HEK293T (cell line): ENCODE data around the gene PPFIBP1.

Experiments used
- CTCF ChIA-PET: fragments of 350-600 bp; formaldehyde crosslinking; extraction: SDS; loops from one replicate; lab custom pipeline; 2021; ENCODE audit warnings: antibody characterized with exemption, inconsistent platforms; lab: Yijun Ruan, JAX
- POLR2A ChIA-PET: fragments of 350-600 bp; formaldehyde crosslinking; extraction: SDS; loops from one replicate; lab custom pipeline; 2020; ENCODE audit warnings: antibody characterized with exemption, inconsistent platforms; lab: Yijun Ruan, JAX
- DNase-seq: peaks from one replicate; pipeline ENCODE4 v3.0.0; 2012; ENCODE audit warnings: mixed read lengths; ENCODE audit errors: extremely low spot score
- ARNT ChIP-seq: fragments of 450-650 bp; IDR thresholded peaks from 2 replicates; pipeline ENCODE4 v1.6.1; 2017; ENCODE audit warnings: mild to moderate bottlenecking
- BHLHE40 ChIP-seq: fragments of 450-650 bp; IDR thresholded peaks from 2 replicates; pipeline ENCODE4 v1.6.1; 2016; ENCODE audit warnings: mild to moderate bottlenecking, moderate library complexity, borderline replicate concordance
- CTBP1 ChIP-seq: fragments of 450-650 bp; IDR thresholded peaks from 2 replicates; pipeline ENCODE4 v1.6.1; 2016; ENCODE audit warnings: borderline replicate concordance
- ELF4 ChIP-seq: fragments of 450-650 bp; IDR thresholded peaks from 2 replicates; pipeline ENCODE4 v1.6.1; 2017; ENCODE audit warnings: antibody characterized with exemption
- FOXA1 ChIP-seq: fragments of 450-650 bp; IDR thresholded peaks from 2 replicates; pipeline ENCODE4 v1.6.1; 2016; ENCODE audit warnings: mild to moderate bottlenecking
- FOXK2 ChIP-seq: fragments of 450-650 bp; IDR thresholded peaks from 2 replicates; pipeline ENCODE4 v1.6.1; 2016; ENCODE audit warnings: mild to moderate bottlenecking
- FOXM1 ChIP-seq: fragments of 450-650 bp; IDR thresholded peaks from 2 replicates; pipeline ENCODE4 v1.6.1; 2017; ENCODE audit warnings: mild to moderate bottlenecking, borderline replicate concordance
- HDGF ChIP-seq: fragments of 450-650 bp; IDR thresholded peaks from 2 replicates; pipeline ENCODE4 v1.6.1; 2017; ENCODE audit warnings: antibody characterized with exemption, borderline replicate concordance
- L3MBTL2 ChIP-seq: fragments of 450-650 bp; conservative IDR thresholded peaks from 2 replicates; pipeline ENCODE4 v1.6.1; 2016; ENCODE audit warnings: mild to moderate bottlenecking
- LEF1 ChIP-seq: fragments of 450-650 bp; IDR thresholded peaks from 2 replicates; pipeline ENCODE4 v1.6.1; 2017; ENCODE audit warnings: mild to moderate bottlenecking, borderline replicate concordance
- NFRKB ChIP-seq: fragments of 450-650 bp; IDR thresholded peaks from 2 replicates; pipeline ENCODE4 v1.6.1; 2016; ENCODE audit warnings: mild to moderate bottlenecking, moderate library complexity
- SP1 ChIP-seq: fragments of 450-650 bp; IDR thresholded peaks from 2 replicates; pipeline ENCODE4 v1.6.1; 2017
- SUZ12 ChIP-seq: fragments of 450-650 bp; IDR thresholded peaks from 2 replicates; pipeline ENCODE4 v1.6.1; 2016; ENCODE audit warnings: mild to moderate bottlenecking
- TARDBP ChIP-seq: fragments of 450-650 bp; IDR thresholded peaks from 2 replicates; pipeline ENCODE4 v1.6.1; 2016
- ZNF384 ChIP-seq: fragments of 450-650 bp; IDR thresholded peaks from 2 replicates; pipeline ENCODE4 v1.6.1; 2016
- TF ChIP-seq, protein P1 (sequence below): fragments of 450-650 bp; IDR thresholded peaks from 2 replicates; pipeline ENCODE4 v1.6.1; 2016

Gene PPFIBP1

DNA sequence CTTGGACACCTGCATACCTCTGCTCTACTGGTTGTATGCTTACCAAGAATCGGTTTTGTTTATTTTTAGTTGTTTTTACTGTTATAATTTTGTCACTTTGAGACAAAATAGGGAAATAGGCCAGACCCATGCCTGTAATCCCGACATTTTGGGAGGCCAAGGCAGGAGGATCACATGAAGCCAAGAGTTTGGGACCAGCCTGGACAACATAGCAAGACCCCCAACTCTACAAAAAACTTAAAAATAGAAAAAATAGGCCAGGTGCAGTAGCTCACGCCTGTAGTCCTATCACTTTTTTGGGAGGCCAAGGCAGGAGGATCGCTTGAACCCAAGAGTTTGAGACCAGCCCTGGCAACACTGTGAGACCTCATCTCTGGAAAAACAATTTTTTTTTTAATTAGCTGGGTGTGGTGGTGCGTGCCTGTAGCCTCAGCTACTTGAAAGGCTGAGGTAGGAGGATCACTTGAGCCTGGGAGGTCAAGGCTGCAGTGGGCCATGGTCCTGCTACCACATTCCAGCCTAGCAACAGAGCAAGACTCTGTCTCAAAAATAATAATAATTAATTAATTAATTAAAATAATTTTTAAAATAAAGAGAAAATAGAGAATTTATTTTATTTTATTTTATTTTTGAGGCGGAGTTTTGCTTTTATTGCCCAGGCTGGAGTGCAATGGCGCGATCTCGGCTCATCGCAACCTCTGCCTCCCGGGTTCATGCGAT is 185.4 kb downstream of the PPFIBP1 start:
- TF ChIP-seq FOXK2 = no peak
- TF ChIP-seq ZNF384 = no peak
- TF ChIP-seq ELF4 = no peak
- no peak for TF ChIP-seq FOXM1
- no peak for TF ChIP-seq SUZ12
- TF ChIP-seq ARNT = no peak
- no peak for TF ChIP-seq LEF1
- POLR2A ChIA-PET = interaction anchor here (1.0 to 2.3 kb wide), 4 partner anchors 8 to 377 kb away, joined by 3 to 9 read pairs (median 4); partner anchors contain the start of genes BMAL2, KLHL42 and MANSC4
- no peak for DNase-seq
- CTCF ChIA-PET = no interaction called here

DNA sequence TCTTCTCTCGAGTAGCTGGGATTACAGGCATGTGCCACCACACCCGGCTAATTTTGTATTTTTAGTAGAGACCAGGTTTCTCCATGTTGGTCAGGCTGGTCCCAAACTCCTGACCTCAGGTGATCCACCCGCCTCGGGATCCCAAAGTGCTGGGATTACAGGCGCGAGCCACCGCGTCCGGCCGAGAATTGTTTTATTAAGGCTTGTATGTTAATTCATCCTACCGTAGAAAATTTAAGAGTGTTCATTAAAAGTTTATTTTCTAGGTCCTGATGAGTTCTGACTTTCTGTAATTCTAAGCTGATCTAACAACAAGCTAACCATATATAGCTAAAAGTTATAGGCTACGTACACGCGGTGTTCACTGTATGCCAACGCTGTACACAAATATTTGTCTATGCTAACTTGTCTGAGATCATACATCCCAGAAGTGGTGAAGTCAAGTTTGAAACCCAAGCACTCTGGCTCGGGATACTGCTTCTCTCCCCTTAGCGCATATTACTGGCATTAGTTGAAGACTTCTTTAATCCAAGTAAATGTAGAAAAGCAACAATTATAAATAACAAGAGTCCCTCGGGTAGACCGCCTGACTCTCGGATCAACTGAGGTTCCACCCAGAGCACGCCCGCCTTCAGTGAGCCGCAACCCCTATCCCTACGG is 186.1 kb downstream of the PPFIBP1 start:
- DNase-seq = no peak
- CTCF ChIA-PET = interaction anchor here (0.7 kb wide), 1 partner anchor 9 kb away, joined by 4 read pairs; no protein-coding TSS in a partner anchor
- TF ChIP-seq BHLHE40 (no peak), FOXM1 (no peak), FOXA1 (no peak), TARDBP (no peak)
- POLR2A ChIA-PET = interaction anchor here (0.7 to 2.3 kb wide), 5 partner anchors 9 to 377 kb away, joined by 3 to 9 read pairs (median 3); partner anchors contain the start of genes BMAL2, KLHL42, MANSC4 and PPFIBP1

DNA sequence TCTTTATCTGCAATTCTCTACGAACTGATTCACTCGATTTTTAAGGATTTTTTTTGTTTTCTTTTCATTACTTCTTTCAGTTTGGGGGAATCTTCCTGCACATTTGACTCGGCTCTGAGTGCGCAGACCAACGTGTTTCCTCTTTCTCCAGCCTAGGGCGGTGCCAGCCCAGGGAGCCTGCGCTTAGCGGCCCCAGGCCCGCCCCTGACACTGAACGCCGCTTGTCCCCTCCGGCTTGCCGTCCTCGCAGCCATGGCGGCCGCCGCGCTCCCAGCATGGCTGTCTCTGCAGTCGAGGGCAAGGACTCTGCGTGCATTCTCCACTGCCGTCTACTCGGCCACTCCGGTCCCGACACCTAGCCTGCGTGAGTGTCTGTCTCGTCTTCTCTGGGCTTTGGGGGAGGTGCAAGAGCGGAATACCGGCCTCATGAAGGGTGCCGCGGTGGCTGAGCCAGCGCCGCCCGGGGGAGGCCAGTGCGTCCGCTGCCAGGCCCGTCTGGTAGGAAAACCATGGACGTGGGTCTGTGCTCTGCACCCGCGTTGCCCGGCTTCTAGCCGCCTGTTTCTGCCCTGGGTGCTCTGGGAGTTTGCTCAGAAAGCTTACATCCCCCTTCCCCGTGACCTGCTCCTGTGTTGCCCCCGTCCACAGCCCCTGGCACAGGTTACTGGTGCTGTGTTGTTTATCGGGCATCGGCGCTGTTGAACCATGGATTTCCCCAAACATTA is 186.7 kb downstream of the PPFIBP1 start, which contains the start of gene MRPS35:
Gene MRPS35, plus strand, starts transcription at position 241 of the 725 bp plus-strand sequence. Its CDS starts 12 bp downstream, at position 253.
- CTCF ChIA-PET = interaction anchor here (0.7 kb wide), 1 partner anchor 9 kb away, joined by 4 read pairs; no protein-coding TSS in a partner anchor
- TF ChIP-seq ZNF384 (no peak), SP1 (no peak), L3MBTL2 (peak; percentile 95), CTBP1 (peak; percentile 3; the same call in 1 of the 2 replicates), FOXM1 (no peak), HDGF (no peak), FOXK2 (no peak), TARDBP (no peak), FOXA1 (no peak), LEF1 (no peak), BHLHE40 (no peak), ARNT (no peak), ELF4 (peak; percentile 78), NFRKB (peak; percentile 51; the same call in 1 of the 2 replicates)
- POLR2A ChIA-PET = interaction anchor here (0.7 to 2.3 kb wide), 5 partner anchors 10 to 378 kb away, joined by 3 to 9 read pairs (median 3); partner anchors contain the start of genes BMAL2, KLHL42, MANSC4 and PPFIBP1
- DNase-seq = peak; percentile 79

DNA sequence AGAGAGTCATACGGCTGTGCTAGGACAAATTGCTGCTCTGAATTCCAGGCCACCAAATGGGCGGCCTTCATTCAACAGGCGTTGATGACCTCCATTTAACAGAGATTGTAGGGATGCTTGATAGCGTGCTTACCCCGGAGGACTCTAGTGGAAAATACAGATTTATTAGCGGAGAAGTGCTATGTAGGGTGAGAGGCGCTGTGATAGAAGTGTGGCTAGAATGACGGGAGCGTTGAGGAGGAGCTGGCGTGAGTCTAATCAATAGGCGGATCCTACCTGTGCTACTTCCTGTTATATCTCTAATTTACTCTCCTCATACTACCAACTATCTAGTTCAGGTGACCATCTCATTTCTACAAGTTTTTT is 187.3 kb downstream of the PPFIBP1 start:
- TF ChIP-seq, protein P1, sequence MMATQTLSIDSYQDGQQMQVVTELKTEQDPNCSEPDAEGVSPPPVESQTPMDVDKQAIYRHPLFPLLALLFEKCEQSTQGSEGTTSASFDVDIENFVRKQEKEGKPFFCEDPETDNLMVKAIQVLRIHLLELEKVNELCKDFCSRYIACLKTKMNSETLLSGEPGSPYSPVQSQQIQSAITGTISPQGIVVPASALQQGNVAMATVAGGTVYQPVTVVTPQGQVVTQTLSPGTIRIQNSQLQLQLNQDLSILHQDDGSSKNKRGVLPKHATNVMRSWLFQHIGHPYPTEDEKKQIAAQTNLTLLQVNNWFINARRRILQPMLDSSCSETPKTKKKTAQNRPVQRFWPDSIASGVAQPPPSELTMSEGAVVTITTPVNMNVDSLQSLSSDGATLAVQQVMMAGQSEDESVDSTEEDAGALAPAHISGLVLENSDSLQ = no peak
- no peak for TF ChIP-seq ARNT
- no peak for TF ChIP-seq ZNF384
- TF ChIP-seq BHLHE40 = no peak
- no peak for TF ChIP-seq SP1
- TF ChIP-seq TARDBP = no peak
- TF ChIP-seq L3MBTL2 = no peak
- TF ChIP-seq FOXK2 = no peak
- no peak for TF ChIP-seq HDGF
- TF ChIP-seq SUZ12 = no peak
- peak; percentile 7 for DNase-seq
- ChIA-PET POLR2A (interaction anchor here (2.3 kb wide), 1 partner anchor 68 kb away, joined by 9 read pairs; the partner anchor contains the start of genes KLHL42 and MANSC4), CTCF (no interaction called here)

- TF ChIP-seq SUZ12 = no peak
- TF ChIP-seq CTBP1 = no peak
- no peak for TF ChIP-seq FOXM1
- no peak for TF ChIP-seq ARNT
- no peak for TF ChIP-seq SP1
- TF ChIP-seq L3MBTL2 = no peak
- TF ChIP-seq LEF1 = no peak
- no peak for TF ChIP-seq FOXA1
- no peak for TF ChIP-seq ELF4
- no peak for TF ChIP-seq NFRKB
- TF ChIP-seq FOXK2 = no peak
- no peak for TF ChIP-seq HDGF
- TF ChIP-seq, protein P1 = no peak
- no peak for TF ChIP-seq TARDBP
- TF ChIP-seq ZNF384 = no peak
- no peak for TF ChIP-seq BHLHE40
- ChIA-PET CTCF (no interaction called here), POLR2A (interaction anchor here (2.3 kb wide), 1 partner anchor 68 kb away, joined by 9 read pairs; the partner anchor contains the start of genes KLHL42 and MANSC4)
- DNase-seq = no peak
Measured at GRCh38 chr12:27711967-27712366, 188.0 kb downstream of the PPFIBP1 start.

DNA sequence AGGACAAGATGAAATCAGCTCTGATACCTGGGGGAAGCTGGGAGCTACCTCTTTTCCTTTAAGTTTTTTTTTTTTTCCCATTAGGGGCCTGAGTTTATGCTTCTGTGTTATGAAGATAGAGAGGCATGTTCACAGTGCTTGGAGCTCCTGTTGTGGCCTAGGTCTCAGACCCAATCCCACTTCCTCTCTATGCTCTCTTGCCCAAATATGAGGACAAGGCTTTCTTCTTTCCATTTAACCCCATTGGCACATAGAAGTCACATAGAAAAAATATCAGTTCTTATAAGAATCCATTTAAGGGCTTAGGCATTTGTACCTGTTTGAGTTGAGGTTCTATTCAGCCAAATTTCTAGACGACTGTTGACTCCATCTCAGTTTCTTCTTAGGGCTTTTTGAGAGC is 199.2 kb downstream of the PPFIBP1 start:
- TF ChIP-seq LEF1 = no peak
- no peak for TF ChIP-seq ARNT
- TF ChIP-seq FOXK2 = no peak
- no peak for TF ChIP-seq ZNF384
- no peak for TF ChIP-seq SP1
- no peak for TF ChIP-seq HDGF
- no peak for TF ChIP-seq FOXM1
- TF ChIP-seq ELF4 = no peak
- TF ChIP-seq TARDBP = no peak
- CTCF ChIA-PET = interaction anchor here (0.6 kb wide), 1 partner anchor 30 kb away, joined by 3 read pairs; no protein-coding TSS in a partner anchor
- no peak for DNase-seq
- POLR2A ChIA-PET = interaction anchor here (1.1 kb wide), 1 partner anchor 13 kb away, joined by 4 read pairs; the partner anchor contains the start of gene MRPS35
